ENCODE results near the gene TANGO6.

The TANGO6 gene

GRCh38 chr16:69107316-69107962 lies 264.1 kb downstream of the TANGO6 start:
- TF ChIP-seq, protein P1, sequence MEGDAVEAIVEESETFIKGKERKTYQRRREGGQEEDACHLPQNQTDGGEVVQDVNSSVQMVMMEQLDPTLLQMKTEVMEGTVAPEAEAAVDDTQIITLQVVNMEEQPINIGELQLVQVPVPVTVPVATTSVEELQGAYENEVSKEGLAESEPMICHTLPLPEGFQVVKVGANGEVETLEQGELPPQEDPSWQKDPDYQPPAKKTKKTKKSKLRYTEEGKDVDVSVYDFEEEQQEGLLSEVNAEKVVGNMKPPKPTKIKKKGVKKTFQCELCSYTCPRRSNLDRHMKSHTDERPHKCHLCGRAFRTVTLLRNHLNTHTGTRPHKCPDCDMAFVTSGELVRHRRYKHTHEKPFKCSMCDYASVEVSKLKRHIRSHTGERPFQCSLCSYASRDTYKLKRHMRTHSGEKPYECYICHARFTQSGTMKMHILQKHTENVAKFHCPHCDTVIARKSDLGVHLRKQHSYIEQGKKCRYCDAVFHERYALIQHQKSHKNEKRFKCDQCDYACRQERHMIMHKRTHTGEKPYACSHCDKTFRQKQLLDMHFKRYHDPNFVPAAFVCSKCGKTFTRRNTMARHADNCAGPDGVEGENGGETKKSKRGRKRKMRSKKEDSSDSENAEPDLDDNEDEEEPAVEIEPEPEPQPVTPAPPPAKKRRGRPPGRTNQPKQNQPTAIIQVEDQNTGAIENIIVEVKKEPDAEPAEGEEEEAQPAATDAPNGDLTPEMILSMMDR (IDR thresholded peaks at IDR 0.05; ENCODE audit: borderline replicate concordance, control extremely low read depth, extremely low read depth, insufficient read depth, missing control alignments) = no peak
- in situ Hi-C loops (cut with MboI; ENCODE audit: low sequenced_read_pairs, unreplicated experiment) = loop anchor here (25.0 kb wide), 1 partner anchor 245 kb away; no protein-coding TSS in a partner anchor
- no peak for DNase-seq (ENCODE audit: low spot score)

DNA sequence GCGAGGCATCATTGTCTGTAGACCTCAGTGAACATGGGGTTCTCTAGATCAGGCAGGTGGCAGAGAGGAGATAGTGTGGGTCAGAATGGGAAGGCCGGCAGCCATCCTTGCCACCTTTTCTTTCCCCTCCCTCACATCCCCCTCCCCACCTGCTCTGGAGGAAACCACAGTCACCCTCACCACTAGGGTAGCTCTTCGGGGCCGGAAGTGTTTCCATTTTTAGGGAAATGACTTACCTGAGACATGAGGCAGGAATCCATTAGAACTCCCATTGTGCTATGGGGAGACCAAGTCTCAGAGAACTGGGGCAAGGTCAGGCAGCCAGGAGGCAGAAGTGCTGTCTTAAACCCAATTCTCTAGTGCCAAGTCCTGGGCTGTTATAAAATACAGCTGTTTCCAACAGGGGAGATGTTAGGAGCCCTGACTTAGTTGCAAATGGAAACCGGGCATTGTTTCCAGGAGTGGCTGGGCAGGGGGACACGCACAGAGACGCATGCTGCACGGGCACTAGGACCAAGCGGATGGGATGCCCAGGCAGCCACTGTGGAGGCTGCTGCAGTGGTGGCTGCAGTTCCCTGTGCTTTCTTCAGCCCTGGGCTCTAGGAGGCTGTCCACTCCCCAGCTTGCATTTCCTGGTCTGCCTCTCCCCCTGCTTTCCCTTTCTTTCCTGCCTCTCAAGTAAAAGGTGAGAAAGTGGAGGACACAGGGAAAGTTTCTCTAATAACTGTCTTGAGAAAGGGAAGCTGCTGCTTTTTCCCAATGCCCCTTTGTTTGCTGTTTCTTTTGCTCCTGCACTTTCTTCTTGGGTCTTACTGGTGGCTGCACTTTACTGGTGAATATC lies 265.0 kb downstream of the TANGO6 start:
- in situ Hi-C loops (cut with MboI; ENCODE audit: low sequenced_read_pairs, unreplicated experiment) = loop anchor here (25.0 kb wide), 1 partner anchor 246 kb away; no protein-coding TSS in a partner anchor
- TF ChIP-seq, protein P1 (IDR thresholded peaks at IDR 0.05; ENCODE audit: borderline replicate concordance, control extremely low read depth, extremely low read depth, insufficient read depth, missing control alignments) = no peak
- DNase-seq (ENCODE audit: low spot score) = no peak

- in situ Hi-C loops (cut with MboI; ENCODE audit: low sequenced_read_pairs, unreplicated experiment) = loop anchor here (25.0 kb wide), 1 partner anchor 247 kb away; no protein-coding TSS in a partner anchor
- TF ChIP-seq, protein P1 (IDR thresholded peaks at IDR 0.05; ENCODE audit: borderline replicate concordance, control extremely low read depth, extremely low read depth, insufficient read depth, missing control alignments) = no peak
- no peak for DNase-seq (ENCODE audit: low spot score)
These were observed 265.5 kb downstream of the TANGO6 start for GRCh38 chr16:69108905-69109252.

GRCh38 chr16:69109486-69110270 lies 266.3 kb downstream of the TANGO6 start:
- in situ Hi-C loops (cut with MboI; ENCODE audit: low sequenced_read_pairs, unreplicated experiment) = loop anchor here (10.0 to 25.0 kb wide), 2 partner anchors 247 to 405 kb away; no protein-coding TSS in a partner anchor
- no peak for DNase-seq (ENCODE audit: low spot score)
- TF ChIP-seq, protein P1 (IDR thresholded peaks at IDR 0.05; ENCODE audit: borderline replicate concordance, control extremely low read depth, extremely low read depth, insufficient read depth, missing control alignments) = no peak

GRCh38 chr16:69110406-69110805 lies 267.1 kb downstream of the TANGO6 start:
- TF ChIP-seq, protein P1 (IDR thresholded peaks at IDR 0.05; ENCODE audit: borderline replicate concordance, control extremely low read depth, extremely low read depth, insufficient read depth, missing control alignments) = no peak
- in situ Hi-C loops (cut with MboI; ENCODE audit: low sequenced_read_pairs, unreplicated experiment) = loop anchor here (10.0 to 25.0 kb wide), 2 partner anchors 248 to 406 kb away; no protein-coding TSS in a partner anchor
- no peak for DNase-seq (ENCODE audit: low spot score)

All from GM13976 (cell line).